Measurements from ENCODE around the gene GALNS.

GRCh38 chr16:88900662-88901052 is 43.9 kb upstream of the GALNS start:
- TF ChIP-seq CTCF (conservative IDR thresholded peaks at IDR 0.05 in 1 of 2, IDR thresholded peaks at IDR 0.05 in 1 of 2; ENCODE audit: low read depth in 1 of 2, low read length in 2 of 2), result no peak
- no peak for TF ChIP-seq EZH2 (IDR thresholded peaks at IDR 0.05; ENCODE audit: low read length, missing control alignments)
